GM19351 (cell line): ENCODE data around the gene UNC93A.
A peak's percentile ranks its signal among the peaks of the same experiment; 100 is the strongest.
"Not testable (repeated sequence)": the region's sequence is repeated elsewhere in the genome, so short reads cannot be mapped to it uniquely, and the experiment has no call there.

Experiments used
- ATAC-seq: cut with Tn5 transposase; IDR thresholded peaks from one replicate; pipeline ENCODE4 v1.9.1; 2021; ENCODE audit warnings: mild to moderate bottlenecking, moderate library complexity; ENCODE audit not compliant: unreplicated experiment

The UNC93A gene

DNA sequence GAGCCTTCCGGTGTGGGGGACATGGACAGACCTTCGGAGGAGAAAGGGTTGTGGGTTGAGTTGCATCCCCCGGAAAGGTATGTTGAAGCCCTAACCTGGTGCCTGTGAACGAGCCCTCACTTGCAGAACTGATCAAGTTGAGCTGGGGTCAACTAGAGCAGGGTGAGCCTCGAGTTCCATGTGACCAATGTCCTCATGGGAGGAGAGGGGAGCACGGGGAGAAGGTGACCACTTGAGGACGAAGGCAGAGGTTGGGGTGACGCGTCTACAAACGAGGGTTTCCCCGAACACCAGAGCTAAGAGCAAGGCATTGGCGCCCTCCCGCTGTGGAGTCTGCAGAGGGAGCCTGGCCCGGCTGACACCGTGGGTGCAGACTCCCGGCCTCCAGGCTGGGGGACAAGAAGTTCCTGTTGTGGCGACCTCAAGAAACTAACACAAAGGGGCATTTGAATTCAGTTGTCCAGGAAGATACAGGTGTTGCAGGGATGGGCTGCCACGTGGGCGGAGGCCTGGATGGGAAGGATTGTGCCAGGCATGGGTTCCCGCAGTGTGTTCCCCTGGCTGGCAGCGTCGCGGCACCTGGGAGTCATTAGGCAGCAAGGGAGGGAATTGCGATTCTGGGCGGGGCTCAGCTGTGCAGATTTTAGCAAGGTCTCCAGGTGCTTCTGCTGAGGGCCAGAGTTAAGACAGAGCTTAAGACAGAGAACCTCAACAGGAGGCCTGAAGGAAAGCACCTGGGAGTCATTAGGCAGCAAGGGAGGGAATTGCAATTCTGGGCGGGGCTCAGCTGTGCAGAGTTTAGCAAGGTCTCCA lies 20.4 kb upstream of the UNC93A start:
- no peak for ATAC-seq

DNA sequence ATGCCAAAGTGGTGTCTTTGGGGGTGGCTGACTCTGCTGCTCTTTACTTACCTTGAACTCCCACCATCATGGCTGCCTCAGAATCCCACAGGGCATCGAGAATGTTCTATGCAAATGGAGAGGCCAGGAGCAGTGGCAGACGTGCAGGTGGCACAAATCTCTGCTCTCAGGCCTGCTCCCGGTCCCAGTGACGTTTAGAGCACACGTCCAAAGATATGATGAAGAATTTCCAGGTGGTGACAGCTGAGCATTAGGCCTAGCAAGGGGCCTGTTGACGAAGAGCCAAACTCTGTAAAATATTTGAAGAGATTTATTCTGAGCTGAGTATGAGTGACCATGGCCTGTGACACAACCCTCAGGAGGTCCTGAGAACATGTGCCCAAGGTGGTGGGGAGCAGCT lies 19.0 kb upstream of the UNC93A start:
- ATAC-seq = no peak

DNA sequence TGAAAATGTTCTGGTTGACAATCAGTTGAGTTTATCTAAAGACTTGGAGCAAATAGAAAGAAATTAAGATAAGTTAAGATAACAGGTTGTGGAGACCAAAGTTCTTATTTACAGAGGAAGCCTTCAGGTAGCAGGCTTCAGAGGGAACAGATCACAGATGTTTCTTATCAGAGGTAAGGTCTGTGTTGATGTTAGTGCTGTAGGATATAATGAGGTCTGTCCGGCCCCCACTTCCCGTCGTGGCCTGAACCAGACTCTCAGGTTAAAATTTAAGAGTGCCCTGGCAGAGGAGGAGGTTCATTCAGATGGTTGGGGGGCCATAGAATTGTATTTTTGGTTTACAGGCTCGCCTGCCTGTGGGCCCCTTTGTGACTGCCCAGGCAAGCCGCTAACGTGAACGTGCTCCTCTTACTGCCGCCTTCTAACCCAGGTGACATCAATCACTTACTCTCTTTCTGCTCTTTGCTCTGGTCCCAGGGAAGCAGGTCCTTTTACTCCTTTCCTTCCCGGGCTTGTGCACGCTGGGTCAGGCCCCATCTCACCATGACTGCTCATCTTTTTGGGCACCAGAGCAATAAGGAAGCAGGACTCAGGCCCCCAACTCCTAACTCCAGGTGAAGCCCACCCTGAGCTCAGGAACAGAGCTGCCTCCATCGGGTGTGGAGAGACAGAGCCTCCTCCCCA lies 18.3 kb upstream of the UNC93A start:
- no peak for ATAC-seq

DNA sequence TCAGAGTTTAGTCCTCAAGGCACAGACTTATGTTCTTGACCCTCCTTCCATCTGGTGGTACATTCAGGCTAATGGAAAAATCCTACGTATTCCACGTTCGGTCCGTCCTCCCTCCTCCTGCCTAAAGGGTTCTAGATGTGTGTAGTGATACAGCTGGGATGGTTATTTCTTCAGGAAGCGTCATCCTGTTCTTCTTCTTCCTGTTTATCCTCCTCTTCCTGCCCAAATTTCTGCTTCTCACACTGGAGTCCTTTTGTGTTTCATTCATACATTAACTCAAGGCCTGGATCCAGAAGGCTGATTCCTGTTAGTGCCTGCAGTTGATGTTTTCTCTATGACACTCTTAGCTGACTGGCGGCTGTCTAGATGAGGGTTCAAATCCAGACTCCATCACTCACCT lies 16.8 kb upstream of the UNC93A start:
- ATAC-seq = no peak

DNA sequence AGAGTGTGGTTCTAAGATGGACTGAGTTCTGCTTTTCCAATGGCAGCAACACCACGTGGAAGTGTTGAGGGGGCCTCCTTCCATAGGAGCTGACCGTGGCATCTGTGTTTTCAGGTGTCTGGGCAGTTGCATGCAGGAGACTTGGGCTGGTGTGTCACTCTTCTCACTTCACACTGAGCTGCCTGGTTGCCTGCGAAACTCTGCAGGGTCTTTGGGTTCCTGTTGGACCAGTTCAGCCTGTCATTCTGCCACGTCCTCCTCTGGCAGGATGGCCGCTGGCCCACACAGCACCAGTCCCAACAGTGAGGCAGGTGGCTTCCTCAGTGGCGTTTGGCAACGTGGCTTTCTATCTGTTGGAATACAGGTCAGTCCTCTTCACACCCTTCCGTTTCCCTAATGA lies 16.1 kb upstream of the UNC93A start:
- no peak for ATAC-seq

DNA sequence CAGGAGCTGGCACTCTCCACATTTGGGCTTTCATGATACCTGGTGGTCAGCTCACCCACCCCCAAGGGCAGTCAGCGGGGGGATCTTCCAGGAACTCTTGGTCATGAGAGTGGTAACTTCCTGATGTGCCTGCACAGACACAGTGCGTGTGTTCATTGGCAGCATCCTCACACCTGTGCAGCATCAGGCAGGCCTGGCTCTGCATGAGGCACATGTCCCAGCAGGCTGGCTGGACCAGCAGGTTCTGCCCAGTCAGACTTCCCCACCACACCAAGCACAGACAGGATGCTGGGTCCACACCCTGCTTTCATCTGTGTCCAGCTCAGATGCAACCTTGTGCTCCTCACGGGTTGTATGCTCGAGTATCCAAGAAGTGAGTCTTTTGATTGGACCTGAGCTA lies 15.7 kb upstream of the UNC93A start:
- no peak for ATAC-seq

DNA sequence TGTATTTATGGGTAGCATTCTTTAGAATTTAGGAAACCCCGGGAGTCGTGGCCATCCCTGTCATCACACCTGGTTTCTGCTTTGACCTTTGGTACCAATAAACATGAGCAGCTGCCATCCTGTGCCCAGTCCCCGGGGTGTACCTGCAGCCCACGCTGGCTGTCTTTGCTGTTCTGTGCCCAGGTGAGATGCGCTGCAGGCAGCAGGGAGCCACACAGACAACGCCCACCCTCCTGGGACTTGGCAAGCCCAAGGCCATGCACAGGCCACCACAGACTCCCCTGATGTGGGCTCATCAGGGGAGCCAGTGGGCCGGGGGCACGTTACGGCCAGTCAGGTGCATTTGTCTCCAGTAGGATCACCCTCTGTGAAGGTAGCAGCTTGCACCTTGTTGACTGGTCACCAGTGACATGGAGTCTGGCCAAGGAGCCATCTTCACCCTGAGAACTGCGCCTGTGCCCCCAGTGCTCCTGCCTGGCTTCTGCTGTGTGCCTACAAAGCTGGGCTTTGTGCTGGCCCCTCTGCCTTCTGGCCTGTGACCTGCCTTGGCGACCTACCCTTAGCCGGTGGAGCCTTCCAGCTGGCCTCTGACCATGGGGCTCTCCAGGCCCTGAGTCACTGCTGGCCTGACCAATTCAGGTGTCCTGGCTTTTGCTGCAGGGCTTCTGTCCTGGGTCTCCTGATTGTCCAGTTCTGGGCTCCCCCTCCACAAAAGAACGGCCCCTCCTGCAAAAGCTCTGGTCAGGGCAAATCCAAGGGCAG lies 14.2 kb upstream of the UNC93A start:
- no peak for ATAC-seq

DNA sequence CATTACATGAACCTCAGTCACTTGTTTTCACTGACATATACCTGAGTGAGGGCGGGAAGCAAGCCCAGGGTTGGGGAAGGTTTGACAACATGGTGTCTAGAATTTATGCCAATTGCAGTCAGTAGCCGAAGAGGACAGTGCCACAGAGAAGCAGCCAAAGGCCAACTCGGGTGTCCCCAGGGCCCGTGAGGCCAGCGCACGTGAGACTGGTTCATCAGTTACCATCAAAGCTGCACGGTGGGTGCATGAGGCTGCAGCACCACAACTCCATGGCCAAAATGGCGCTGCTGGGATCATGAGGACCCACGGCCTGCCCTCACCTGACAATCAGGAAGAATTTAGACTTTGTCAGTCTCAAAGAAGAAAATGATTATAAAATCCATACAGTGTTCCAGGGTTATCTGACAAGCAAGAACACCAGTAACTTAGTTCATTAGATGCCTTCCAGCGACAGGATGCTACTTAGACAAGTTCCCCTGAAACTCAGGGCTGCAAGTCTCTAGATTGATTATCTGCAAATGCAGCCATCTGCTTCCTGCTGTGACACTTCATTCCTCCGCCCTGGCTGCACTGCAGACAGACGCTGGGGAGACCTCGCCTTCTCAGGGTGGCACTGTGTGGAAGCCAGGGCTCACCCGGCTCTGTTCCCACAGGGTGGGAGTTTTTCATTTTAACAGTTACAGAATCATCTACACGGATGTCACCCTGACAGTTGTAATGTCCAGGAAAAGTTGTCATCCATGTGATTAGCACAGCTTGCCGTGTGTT lies 12.8 kb upstream of the UNC93A start:
- ATAC-seq = not testable (repeated sequence)

DNA sequence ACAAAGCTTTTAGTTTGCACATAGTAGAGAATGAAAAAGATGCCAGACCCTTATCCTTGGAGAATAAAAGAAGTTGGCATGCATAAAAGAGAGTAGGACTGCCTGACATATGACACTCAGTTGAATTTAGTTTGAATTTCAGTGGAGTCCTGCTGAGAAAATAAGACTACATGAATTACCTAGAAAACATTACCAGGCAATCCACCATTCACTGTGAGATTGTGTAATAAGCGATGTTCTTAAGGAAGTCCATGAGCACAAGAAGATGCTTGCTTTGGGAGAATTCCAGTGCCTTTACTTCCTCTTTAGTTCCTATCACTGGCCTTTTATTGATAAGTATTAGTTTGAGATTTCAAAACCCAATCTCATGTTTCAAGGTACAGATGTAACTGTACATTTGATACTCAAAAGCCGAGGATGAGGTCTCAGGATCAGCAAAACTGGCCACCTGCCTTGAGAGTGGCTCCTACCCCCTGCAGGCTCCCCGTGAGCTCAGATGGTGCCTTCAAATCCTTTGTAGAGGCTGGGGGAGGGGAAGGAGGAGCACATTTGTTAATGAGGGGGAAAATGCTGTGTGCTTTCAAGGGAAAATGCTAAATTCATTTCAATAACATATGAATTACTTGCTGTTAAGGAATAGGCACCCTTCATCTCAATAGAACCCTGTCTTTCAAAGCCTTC lies 11.2 kb upstream of the UNC93A start:
- no peak for ATAC-seq

DNA sequence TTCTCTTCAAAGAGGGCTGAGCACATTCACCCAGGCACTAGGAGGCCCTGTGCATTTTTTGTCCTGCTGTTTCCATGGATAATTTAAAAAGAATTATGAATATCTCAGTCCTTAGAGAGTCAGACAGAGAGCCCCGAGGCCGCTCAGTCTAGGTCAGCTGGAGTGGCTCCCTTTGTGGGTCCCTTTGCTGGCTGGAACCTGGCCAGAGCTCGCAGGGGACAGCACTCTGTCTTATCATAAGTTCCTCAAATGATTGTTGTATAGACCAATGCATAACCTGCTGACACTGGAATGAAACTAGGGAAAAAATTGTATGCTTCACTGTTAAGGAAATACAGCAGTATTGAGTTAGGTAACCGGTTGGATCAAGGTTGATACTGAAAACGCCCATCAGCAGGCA lies 10.6 kb upstream of the UNC93A start:
- not testable (repeated sequence) for ATAC-seq

DNA sequence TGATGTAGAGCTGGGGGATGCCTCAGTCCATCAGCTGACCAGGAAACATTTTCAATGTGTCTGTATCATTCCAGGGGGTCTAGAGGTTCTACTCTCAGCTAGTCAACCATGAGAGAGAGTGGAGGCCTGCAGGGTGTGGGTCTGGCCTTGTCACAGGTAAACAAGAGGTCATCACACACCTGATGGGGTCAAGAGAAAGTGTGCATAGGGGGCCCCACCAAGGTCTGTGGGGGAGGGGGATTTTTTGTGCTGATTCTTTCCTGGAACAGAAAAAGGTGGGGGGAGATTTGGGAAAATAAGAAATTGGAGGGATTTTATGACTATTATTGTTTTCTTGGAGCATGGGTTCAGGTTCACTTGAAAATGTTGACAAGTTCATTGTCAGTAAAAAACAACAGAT lies 8.9 kb upstream of the UNC93A start:
- ATAC-seq = no peak

DNA sequence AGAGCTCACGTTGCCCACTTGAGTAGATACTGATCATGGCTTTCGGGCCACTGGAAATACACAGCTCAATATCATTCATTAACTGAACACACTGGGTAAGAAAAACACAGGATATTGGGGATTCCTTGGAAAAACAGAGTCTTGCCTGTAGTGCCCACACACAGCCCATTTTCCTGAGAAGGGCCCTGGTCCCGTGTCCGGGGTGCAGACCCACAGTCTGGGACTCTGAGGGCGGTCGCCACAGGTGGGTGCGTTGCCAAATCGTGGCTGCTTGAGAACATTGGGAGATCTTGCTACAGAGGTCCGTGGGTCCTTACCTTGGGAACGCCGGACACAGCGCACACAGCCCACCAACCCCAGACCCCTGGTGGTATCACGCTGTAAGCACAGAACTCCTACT lies 6.5 kb upstream of the UNC93A start:
- ATAC-seq = not testable (repeated sequence)

DNA sequence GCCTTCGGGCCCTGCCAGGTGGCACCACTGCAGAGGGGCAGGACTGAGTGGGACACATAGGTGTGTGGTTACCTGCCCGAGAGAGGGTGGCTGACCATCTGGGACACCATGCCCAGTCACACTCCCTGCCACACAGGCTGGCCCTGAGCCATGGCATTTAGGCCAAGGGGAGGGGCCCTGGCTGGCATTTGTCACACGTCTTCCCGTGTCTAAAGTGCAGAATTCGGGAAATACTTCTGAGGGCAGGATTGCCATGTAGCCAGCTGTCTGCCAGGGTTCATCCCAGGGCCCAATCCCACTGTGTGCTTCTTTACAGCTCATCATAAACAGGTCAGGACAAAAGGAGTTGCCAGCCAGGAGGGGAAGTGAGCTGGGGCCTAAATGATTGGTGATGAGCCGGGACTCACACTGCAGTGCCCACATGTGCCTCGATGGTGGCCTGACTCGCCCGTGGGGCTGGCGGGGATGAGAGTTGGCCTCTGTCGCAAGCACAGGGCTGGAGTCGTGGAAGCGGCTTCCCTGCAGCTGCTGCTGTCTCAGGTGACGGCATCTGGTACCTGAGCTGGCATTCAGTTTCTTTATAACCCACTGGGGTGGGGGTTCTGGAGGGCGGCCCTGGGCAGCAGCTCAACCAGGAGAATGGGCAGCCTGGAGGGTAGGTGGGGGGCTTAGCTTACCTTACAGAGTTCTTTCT lies 5.9 kb upstream of the UNC93A start:
- no peak for ATAC-seq

DNA sequence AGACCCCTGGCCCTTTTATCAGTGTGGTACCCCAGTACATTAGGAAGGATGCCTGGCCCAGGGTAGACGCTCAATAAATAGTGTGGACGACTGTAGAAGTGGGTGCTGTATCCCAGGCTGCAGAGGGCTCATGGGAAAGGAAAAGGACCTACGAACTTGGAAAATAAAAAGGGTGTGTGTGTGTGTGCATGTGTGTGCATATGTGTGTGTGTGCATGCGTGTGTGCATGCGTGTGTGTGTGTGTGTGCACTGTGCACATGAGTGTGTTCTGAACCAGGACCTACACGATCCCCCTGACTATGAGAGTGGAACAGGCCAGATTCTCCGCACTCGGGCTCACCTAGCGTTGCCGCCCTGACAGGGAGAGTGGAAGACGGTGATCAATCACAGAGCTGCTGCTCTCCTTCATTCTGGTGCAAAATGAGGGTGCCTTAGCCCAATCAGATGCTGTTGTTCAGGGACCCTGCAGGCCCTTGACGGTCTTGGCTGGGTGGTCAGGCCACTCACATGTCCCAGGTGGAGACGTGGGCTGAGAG lies 3.5 kb upstream of the UNC93A start:
- no peak for ATAC-seq

DNA sequence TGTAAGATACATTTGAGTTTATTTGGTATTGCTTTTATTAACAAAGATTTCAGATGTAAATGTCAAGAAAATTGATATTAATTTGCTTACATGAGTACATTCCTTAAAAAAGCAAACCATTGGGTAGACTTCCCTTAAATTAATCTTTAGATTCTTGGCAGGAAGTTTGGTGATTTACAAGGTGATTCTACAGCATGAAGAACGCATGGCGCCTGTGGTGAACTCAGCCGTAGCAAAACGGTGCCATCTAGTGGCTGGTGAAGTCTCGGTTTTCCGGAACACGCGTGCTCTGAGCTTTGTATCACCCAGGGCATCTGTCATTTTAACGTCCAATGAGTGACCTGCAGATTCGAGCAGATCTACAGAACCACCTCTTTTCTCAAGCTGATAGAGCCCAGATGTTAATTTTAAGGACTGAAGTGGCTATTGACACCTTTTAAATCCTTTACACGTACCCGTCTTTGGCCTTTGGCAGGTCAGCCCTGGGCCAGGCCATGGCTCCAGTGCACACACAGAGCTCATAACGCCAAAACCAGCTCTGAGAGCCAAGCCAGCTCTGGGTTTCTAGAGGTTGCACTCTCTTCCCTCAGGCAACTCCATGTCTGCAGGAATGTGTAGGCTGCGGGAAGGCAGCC lies 2.4 kb upstream of the UNC93A start:
- ATAC-seq = peak; percentile 93

DNA sequence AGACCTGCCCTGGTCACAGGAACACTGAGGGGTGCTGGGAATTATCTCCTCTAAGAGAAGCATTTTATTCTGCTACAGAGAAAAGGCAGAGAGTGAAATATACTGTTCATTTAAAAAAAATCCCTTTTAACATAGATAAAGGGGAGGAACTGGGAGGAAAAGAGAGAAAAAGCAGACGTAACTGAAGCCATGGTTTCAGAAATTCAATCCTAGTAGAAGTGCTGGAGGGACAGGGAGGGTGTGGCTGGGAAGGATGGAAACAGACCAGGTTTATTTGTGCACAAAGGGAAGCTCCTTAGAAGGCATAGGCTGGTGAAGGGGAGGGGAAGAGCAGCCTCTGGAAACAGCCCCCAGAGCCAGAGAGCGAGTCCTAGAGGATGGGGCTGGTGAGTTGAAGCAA lies 1.8 kb upstream of the UNC93A start:
- not testable (repeated sequence) for ATAC-seq

DNA sequence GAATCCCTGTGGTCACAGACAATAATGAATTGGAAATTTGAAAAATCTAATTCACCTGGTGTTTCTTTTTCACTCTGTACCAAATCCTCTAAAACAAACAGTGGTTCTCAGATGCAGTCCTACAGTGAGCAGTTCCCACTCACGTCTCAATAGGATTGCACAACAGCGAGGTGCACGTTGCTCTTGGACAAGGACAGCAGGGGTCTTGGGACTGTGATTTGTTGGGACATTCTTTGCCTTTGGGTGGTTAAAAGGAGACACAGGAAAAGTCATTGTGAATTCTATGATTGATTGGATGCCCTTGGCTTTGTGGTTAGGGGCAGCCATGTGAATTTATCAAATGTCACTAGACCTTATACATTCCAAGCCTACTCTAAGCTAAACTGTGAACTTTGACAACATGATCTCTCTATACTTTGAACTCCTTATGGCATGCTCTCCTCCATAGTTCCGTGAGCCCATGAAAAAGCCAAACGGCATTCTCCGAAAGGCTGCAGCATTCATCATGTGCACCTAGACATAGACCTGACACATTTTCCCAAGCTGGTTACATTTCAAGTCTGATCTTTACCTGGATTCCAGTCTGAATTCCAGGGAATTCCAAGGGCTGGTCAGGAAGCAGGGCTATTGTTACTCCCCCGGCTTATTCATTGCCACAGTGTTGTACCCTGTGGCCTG lies 647 bp downstream of the UNC93A start:
- no peak for ATAC-seq

DNA sequence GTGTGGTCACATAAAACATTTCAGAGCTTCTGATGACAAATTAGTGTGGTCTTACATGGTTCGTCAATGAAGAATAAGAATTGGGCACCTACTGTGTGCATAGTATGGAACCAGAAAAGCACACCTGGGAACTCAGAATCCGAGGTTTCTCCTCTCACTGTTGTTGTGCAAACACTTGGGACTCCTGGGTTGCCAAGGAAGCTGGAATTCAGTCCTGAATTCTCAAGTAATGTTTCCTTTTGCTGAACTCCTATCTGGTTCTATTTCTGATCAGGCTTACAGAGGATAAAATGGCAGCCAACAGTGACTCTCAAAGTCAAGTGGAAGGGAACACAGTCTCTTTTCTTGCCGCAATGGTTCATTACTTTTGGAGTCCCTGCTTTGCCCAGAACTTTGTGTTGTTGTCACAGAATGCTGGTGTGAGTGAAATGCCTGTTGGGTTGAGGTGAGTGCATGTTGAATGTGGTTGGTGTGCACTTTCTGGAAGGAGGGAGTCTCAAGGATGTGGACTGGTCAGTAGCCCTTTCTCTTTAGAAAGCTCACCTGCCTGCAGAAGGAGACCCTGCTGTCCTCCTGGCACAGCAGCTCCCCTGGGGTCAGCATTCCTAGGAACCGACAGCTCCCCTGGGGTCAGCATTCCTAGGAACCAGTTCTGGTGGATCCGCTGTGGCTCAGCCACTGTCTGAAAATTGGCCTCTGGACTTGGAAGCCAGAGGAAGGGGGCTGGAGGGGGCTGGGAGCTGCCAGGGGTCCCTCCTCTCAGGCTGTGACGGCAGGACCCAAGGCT lies 1.4 kb downstream of the UNC93A start:
- no peak for ATAC-seq
